ENCODE data around the gene GALNT2. TPM values are rescaled to one million over a fixed set of nuclear protein-coding genes. Genes with fewer than 3 reads are reported as not detected.

GALNT2 gene
- total and polyA plus RNA-seq, 2 donors (not counting 1 experiment from before 2014, with no cell fraction given): 19.0 to 184 TPM

DNA sequence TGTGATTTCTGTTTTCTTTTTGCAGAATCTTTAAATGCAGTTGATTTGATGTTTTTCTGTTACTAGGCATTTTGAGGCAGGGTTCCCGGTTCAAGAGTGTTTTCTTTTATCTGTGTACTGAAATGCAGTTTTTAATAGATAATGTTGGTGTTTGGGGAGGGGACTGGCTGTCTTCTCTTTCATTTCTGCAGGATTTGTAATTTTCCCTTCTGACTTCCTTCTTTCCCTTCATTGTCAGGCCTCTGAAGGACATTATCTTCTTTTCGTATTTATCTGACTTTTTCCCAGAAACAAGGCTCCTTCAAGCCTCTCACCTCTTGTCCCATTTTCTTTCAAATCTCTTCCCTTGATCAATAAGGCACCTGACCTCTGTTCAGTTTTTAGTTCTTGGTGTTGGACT lies 1.5 kb upstream of the GALNT2 start:
- Histone ChIP-seq H2AFZ (ENCODE audit: insufficient read depth, low read depth, low read length, poor library complexity, severe bottlenecking) (peak overlapping the region; percentile 84), H3K27ac (ENCODE audit: low read length in 2 of 2) (peak overlapping the region in 1 of 2 donors; percentile 91), H3K4me1 (ENCODE audit: control insufficient read depth in 2 of 2, insufficient read depth in 2 of 2, low read length in 2 of 2) (peaks cover 18 to 20% of the 10 kb centered on the region in 2 donors), H3K4me3 (ENCODE audit: control extremely low read depth in 1 of 5, extremely low read depth in 1 of 5, insufficient read depth in 1 of 5, low read depth in 2 of 5, low read length in 4 of 5) (no peak overlapping the region), H3K4me2 (replicated peaks; ENCODE audit: low read depth, low read length, poor library complexity, severe bottlenecking) (no peak overlapping the region), H3K9ac (ENCODE audit: low read length) (no peak overlapping the region), H3K36me3 (replicated peaks in 1 of 2; ENCODE audit: control extremely low read depth in 1 of 2, control insufficient read depth in 1 of 2, extremely low read depth in 1 of 2, insufficient read depth in 2 of 2, low read length in 1 of 2) (no peaks in the 10 kb centered on the region), H3K9me3 (ENCODE audit: control extremely low read depth in 1 of 3, control insufficient read depth in 2 of 3, insufficient read depth in 1 of 3, low read length in 2 of 3) (peaks cover 0 to 1% (median 0%) of the 10 kb centered on the region in 3 donors), H4K20me1 (ENCODE audit: control insufficient read depth, insufficient read depth, low read length, poor library complexity, severe bottlenecking) (peaks cover 25% of the 10 kb centered on the region), H3K27me3 (replicated peaks in 1 of 4; ENCODE audit: control extremely low read depth in 1 of 4, control insufficient read depth in 3 of 4, insufficient read depth in 4 of 4, low read length in 3 of 4) (no peaks in the 10 kb centered on the region), H3K79me2 (ENCODE audit: control insufficient read depth, insufficient read depth, low read length) (peaks cover 33% of the 10 kb centered on the region)
- Mint-ChIP-seq H3K9me3 (ENCODE audit: insufficient read depth) (no peaks in the 10 kb centered on the region), H3K4me1 (peaks cover 32% of the 10 kb centered on the region), H3K27me3 (no peaks in the 10 kb centered on the region), H3K4me3 (peak overlapping the region; percentile 80), H3K27ac (peak overlapping the region; percentile 53)
- DNase-seq: no peak
- ATAC-seq (ENCODE audit: low read depth): no peak
- intact Hi-C loops (cut with micrococcal nuclease): loop anchor here (5.0 to 10.0 kb wide), 4 partner anchors 102 to 798 kb away; no protein-coding TSS in a partner anchor
- TF ChIP-seq, protein P1, sequence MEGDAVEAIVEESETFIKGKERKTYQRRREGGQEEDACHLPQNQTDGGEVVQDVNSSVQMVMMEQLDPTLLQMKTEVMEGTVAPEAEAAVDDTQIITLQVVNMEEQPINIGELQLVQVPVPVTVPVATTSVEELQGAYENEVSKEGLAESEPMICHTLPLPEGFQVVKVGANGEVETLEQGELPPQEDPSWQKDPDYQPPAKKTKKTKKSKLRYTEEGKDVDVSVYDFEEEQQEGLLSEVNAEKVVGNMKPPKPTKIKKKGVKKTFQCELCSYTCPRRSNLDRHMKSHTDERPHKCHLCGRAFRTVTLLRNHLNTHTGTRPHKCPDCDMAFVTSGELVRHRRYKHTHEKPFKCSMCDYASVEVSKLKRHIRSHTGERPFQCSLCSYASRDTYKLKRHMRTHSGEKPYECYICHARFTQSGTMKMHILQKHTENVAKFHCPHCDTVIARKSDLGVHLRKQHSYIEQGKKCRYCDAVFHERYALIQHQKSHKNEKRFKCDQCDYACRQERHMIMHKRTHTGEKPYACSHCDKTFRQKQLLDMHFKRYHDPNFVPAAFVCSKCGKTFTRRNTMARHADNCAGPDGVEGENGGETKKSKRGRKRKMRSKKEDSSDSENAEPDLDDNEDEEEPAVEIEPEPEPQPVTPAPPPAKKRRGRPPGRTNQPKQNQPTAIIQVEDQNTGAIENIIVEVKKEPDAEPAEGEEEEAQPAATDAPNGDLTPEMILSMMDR (IDR thresholded peaks at IDR 0.05): no peak
- no peak for TF ChIP-seq EZH2 (IDR thresholded peaks at IDR 0.05; ENCODE audit: borderline replicate concordance, insufficient read depth, low read depth, low read length, poor library complexity, severe bottlenecking)
- POLR2A ChIA-PET: no interaction called here
- no CpG with 5 or more reads among the region's 2 CpGs for WGBS (ENCODE audit: insufficient coverage)
- CTCF ChIA-PET: interaction anchor here (1.4 to 1.7 kb wide), 5 partner anchors 10 to 403 kb away, joined by 3 to 6 read pairs (median 4); no protein-coding TSS in a partner anchor

GRCh38 chr1:230066031-230066430 lies 1.0 kb upstream of the GALNT2 start:
- DNase-seq (no peak), ATAC-seq (ENCODE audit: low read depth) (no peak)
- Histone ChIP-seq H3K79me2 (ENCODE audit: control insufficient read depth, insufficient read depth, low read length) (peaks cover 38% of the 10 kb centered on the region), H3K27me3 (replicated peaks in 1 of 4; ENCODE audit: control extremely low read depth in 1 of 4, control insufficient read depth in 3 of 4, insufficient read depth in 4 of 4, low read length in 3 of 4) (no peaks in the 10 kb centered on the region), H4K20me1 (ENCODE audit: control insufficient read depth, insufficient read depth, low read length, poor library complexity, severe bottlenecking) (peaks cover 28% of the 10 kb centered on the region), H3K9ac (ENCODE audit: low read length) (peak overlapping the region; percentile 84), H3K4me3 (ENCODE audit: control extremely low read depth in 1 of 5, extremely low read depth in 1 of 5, insufficient read depth in 1 of 5, low read depth in 2 of 5, low read length in 4 of 5) (peak overlapping the region; percentile 42 to 86 (median 73)), H3K27ac (ENCODE audit: low read length in 2 of 2) (peak overlapping the region; percentile 68 to 91), H3K9me3 (ENCODE audit: control extremely low read depth in 1 of 3, control insufficient read depth in 2 of 3, insufficient read depth in 1 of 3, low read length in 2 of 3) (peaks cover 0 to 1% (median 0%) of the 10 kb centered on the region in 3 donors), H3K36me3 (replicated peaks in 1 of 2; ENCODE audit: control extremely low read depth in 1 of 2, control insufficient read depth in 1 of 2, extremely low read depth in 1 of 2, insufficient read depth in 2 of 2, low read length in 1 of 2) (no peaks in the 10 kb centered on the region), H3K4me2 (replicated peaks; ENCODE audit: low read depth, low read length, poor library complexity, severe bottlenecking) (peak overlapping the region; percentile 95), H3K4me1 (ENCODE audit: control insufficient read depth in 2 of 2, insufficient read depth in 2 of 2, low read length in 2 of 2) (peaks cover 18 to 20% of the 10 kb centered on the region in 2 donors), H2AFZ (ENCODE audit: insufficient read depth, low read depth, low read length, poor library complexity, severe bottlenecking) (peak overlapping the region; percentile 84)
- CTCF ChIA-PET: interaction anchor here (1.2 to 1.7 kb wide), 6 partner anchors 11 to 404 kb away, joined by 3 to 6 read pairs (median 4); no protein-coding TSS in a partner anchor
- peaks cover 36% of the 10 kb centered on the region for H3K4me1 Mint-ChIP-seq
- TF ChIP-seq, protein P1 (IDR thresholded peaks at IDR 0.05): no peak
- no peaks in the 10 kb centered on the region for H3K9me3 Mint-ChIP-seq (ENCODE audit: insufficient read depth)
- WGBS (ENCODE audit: insufficient coverage): no CpG with 5 or more reads among the region's 8 CpGs
- H3K27ac Mint-ChIP-seq: peak overlapping the region; percentile 76
- intact Hi-C loops (cut with micrococcal nuclease): loop anchor here (2.0 to 10.0 kb wide), 8 partner anchors 85 to 799 kb away; partner anchors contain the start of gene ABCB10
- H3K27me3 Mint-ChIP-seq: no peaks in the 10 kb centered on the region
- peak overlapping the region; percentile 80 for H3K4me3 Mint-ChIP-seq
- POLR2A ChIA-PET: interaction anchor here (0.6 kb wide), 1 partner anchor 101 kb away, joined by 5 read pairs; no protein-coding TSS in a partner anchor
